ENCODE data around the gene HAP1. TPM values are rescaled to one million over a fixed set of nuclear protein-coding genes. Genes with fewer than 3 reads are reported as not detected.

HAP1 gene
- total RNA-seq, 2 experiments from 2014 or later = 0.19 to 0.55 TPM

GRCh38 chr17:41730479-41730878, 4.0 kb downstream of the HAP1 start:
- no peak for TF ChIP-seq CTCF (conservative IDR thresholded peaks at IDR 0.05; ENCODE audit: low read length)
- no peak for TF ChIP-seq EZH2phosphoT487 (IDR thresholded peaks at IDR 0.05; ENCODE audit: borderline replicate concordance, low read depth, low read length)
- no peaks in the 10 kb centered on the region for H3K36me3 ChIP-seq (ENCODE audit: insufficient read depth, low read length)
- H3K9me3 ChIP-seq (ENCODE audit: low read length) = no peaks in the 10 kb centered on the region
- H3K9me2 ChIP-seq (ENCODE audit: insufficient read depth, low read length) = no peaks in the 10 kb centered on the region
- ChIA-PET CTCF (ENCODE audit: unreplicated experiment) (interaction anchor here (0.6 kb wide), 1 partner anchor 30 kb away, joined by 3 read pairs; no protein-coding TSS in a partner anchor), POLR2A (interaction anchor here (0.7 kb wide), 1 partner anchor 56 kb away, joined by 3 read pairs; the partner anchor contains the start of gene JUP)
- no peaks in the 10 kb centered on the region for H4K20me1 ChIP-seq (ENCODE audit: insufficient read depth, low read length)
- H3K4me2 ChIP-seq (ENCODE audit: low read length) = no peak overlapping the region
- H3K79me2 ChIP-seq (ENCODE audit: insufficient read depth, low read depth, low read length) = no peaks in the 10 kb centered on the region
- no peak overlapping the region for H3K4me3 ChIP-seq (ENCODE audit: low read depth, low read length, poor library complexity, severe bottlenecking)
- H3K4me1 ChIP-seq (ENCODE audit: insufficient read depth, low read length, poor library complexity, severe bottlenecking) = peaks cover 7% of the 10 kb centered on the region
- no peak for DNase-seq (ENCODE audit: low spot score)
- no TSS peak for BruUV-seq (replicated peaks)
- H2AFZ ChIP-seq (ENCODE audit: low read length) = no peak overlapping the region
- intact Hi-C loops (cut with micrococcal nuclease; ENCODE audit: unreplicated experiment) = loop anchor here (10.0 kb wide), 1 partner anchor 384 kb away; the partner anchor contains the start of gene DHX58
- no peak overlapping the region for H3K27ac ChIP-seq (ENCODE audit: low read depth, low read length, poor library complexity, severe bottlenecking)

GRCh38 chr17:41728056-41728455, 6.4 kb downstream of the HAP1 start:
- H2AFZ ChIP-seq (ENCODE audit: low read length) = no peak overlapping the region
- no peaks in the 10 kb centered on the region for H3K9me2 ChIP-seq (ENCODE audit: insufficient read depth, low read length)
- POLR2A ChIA-PET = interaction anchor here (0.7 kb wide), 1 partner anchor 87 kb away, joined by 3 read pairs; no protein-coding TSS in a partner anchor
- no peaks in the 10 kb centered on the region for H3K36me3 ChIP-seq (ENCODE audit: insufficient read depth, low read length)
- no peak overlapping the region for H3K4me2 ChIP-seq (ENCODE audit: low read length)
- H3K4me3 ChIP-seq (ENCODE audit: low read depth, low read length, poor library complexity, severe bottlenecking) = no peak overlapping the region
- no TSS peak for BruUV-seq (replicated peaks)
- no peaks in the 10 kb centered on the region for H4K20me1 ChIP-seq (ENCODE audit: insufficient read depth, low read length)
- peaks cover 7% of the 10 kb centered on the region for H3K4me1 ChIP-seq (ENCODE audit: insufficient read depth, low read length, poor library complexity, severe bottlenecking)
- no peak for TF ChIP-seq EZH2phosphoT487 (IDR thresholded peaks at IDR 0.05; ENCODE audit: borderline replicate concordance, low read depth, low read length)
- no peak for TF ChIP-seq CTCF (conservative IDR thresholded peaks at IDR 0.05; ENCODE audit: low read length)
- H3K9me3 ChIP-seq (ENCODE audit: low read length) = no peaks in the 10 kb centered on the region
- intact Hi-C loops (cut with micrococcal nuclease; ENCODE audit: unreplicated experiment) = no loop called here
- H3K79me2 ChIP-seq (ENCODE audit: insufficient read depth, low read depth, low read length) = no peaks in the 10 kb centered on the region
- CTCF ChIA-PET (ENCODE audit: unreplicated experiment) = no interaction called here
- peak; percentile 40 for DNase-seq (ENCODE audit: low spot score)
- H3K27ac ChIP-seq (ENCODE audit: low read depth, low read length, poor library complexity, severe bottlenecking) = no peak overlapping the region

- CTCF ChIA-PET (ENCODE audit: unreplicated experiment) = interaction anchor here (0.6 kb wide), 2 partner anchors 75 to 1149 kb away, joined by 9 to 10 read pairs; no protein-coding TSS in a partner anchor
- intact Hi-C loops (cut with micrococcal nuclease; ENCODE audit: unreplicated experiment) = no loop called here
- POLR2A ChIA-PET = no interaction called here
- H4K20me1 ChIP-seq (ENCODE audit: insufficient read depth, low read length) = no peaks in the 10 kb centered on the region
- H3K9me3 ChIP-seq (ENCODE audit: low read length) = no peaks in the 10 kb centered on the region
- no peak overlapping the region for H3K4me2 ChIP-seq (ENCODE audit: low read length)
- H3K4me1 ChIP-seq (ENCODE audit: insufficient read depth, low read length, poor library complexity, severe bottlenecking) = no peaks in the 10 kb centered on the region
- BruUV-seq (replicated peaks) = no TSS peak
- no peaks in the 10 kb centered on the region for H3K9me2 ChIP-seq (ENCODE audit: insufficient read depth, low read length)
- TF ChIP-seq EZH2phosphoT487 (IDR thresholded peaks at IDR 0.05; ENCODE audit: borderline replicate concordance, low read depth, low read length) (no peak), CTCF (conservative IDR thresholded peaks at IDR 0.05; ENCODE audit: low read length) (no peak)
- H2AFZ ChIP-seq (ENCODE audit: low read length) = no peak overlapping the region
- no peak overlapping the region for H3K27ac ChIP-seq (ENCODE audit: low read depth, low read length, poor library complexity, severe bottlenecking)
- DNase-seq (ENCODE audit: low spot score) = no peak
- H3K79me2 ChIP-seq (ENCODE audit: insufficient read depth, low read depth, low read length) = no peaks in the 10 kb centered on the region
- H3K4me3 ChIP-seq (ENCODE audit: low read depth, low read length, poor library complexity, severe bottlenecking) = no peak overlapping the region
- H3K36me3 ChIP-seq (ENCODE audit: insufficient read depth, low read length) = no peaks in the 10 kb centered on the region
Observed at GRCh38 chr17:41725134-41725533, 9.3 kb downstream of the HAP1 start.

Measured in OCI-LY7 (cell line).